Fibroblast of the aortic adventitia (primary cell): Measurements from ENCODE around the gene CHADL. TPM values are rescaled to one million over a fixed set of nuclear protein-coding genes. Genes with fewer than 3 reads are reported as not detected.

ENCODE experiments used
- DNase-seq: peaks from one replicate; pipeline ENCODE4 v3.0.0-alpha.2; 2010; ENCODE audit warnings: low read depth
- H3K4me3 ChIP-seq: 2 replicates; pipeline ENCODE4 v1.5.1; 2011; ENCODE audit warnings: low read depth, mild to moderate bottlenecking, control low read depth, low read length, moderate library complexity
- CTCF ChIP-seq: IDR thresholded peaks from 2 replicates; pipeline ENCODE4 v1.5.1; 2011; ENCODE audit warnings: mild to moderate bottlenecking, low read length, control low read depth, inconsistent platforms; ENCODE audit not compliant: insufficient read depth
- total RNA-seq: library from RNA; depleted of rRNA; stranded (reverse); fragments of >200 nt; gene quantifications from 2 replicates; pipeline ENCODE4 v1.2.3, GENCODE V29; 2012; ENCODE audit warnings: low replicate concordance

CHADL gene
- total RNA-seq, 1 donor, result 0.99 TPM

- DNase-seq, result no peak
- no peak for TF ChIP-seq CTCF
- no peak overlapping the region for H3K4me3 ChIP-seq
Observed at GRCh38 chr22:41206719-41207118, 34.0 kb downstream of the CHADL start.

- DNase-seq, result peak; percentile 91
- TF ChIP-seq CTCF, result no peak
- H3K4me3 ChIP-seq, result peak within 1 kb of the TSS; percentile 100
Observed at GRCh38 chr22:41204992-41205900, 35.5 kb downstream of the CHADL start, which contains the start of gene L3MBTL2. Gene L3MBTL2, plus strand, starts transcription at chr22:41205312. Its CDS starts 51 bp downstream, at chr22:41205363.

GRCh38 chr22:41204066-41204465 is 36.7 kb downstream of the CHADL start:
- DNase-seq, result no peak
- no peak for TF ChIP-seq CTCF
- no peak overlapping the region for H3K4me3 ChIP-seq

- TF ChIP-seq CTCF, result no peak
- DNase-seq, result no peak
- H3K4me3 ChIP-seq, result no peak overlapping the region
Observed at GRCh38 chr22:41203118-41203517, 37.6 kb downstream of the CHADL start.

- H3K4me3 ChIP-seq, result no peak overlapping the region
- no peak for DNase-seq
- TF ChIP-seq CTCF, result no peak
Observed at GRCh38 chr22:41201141-41201540, 39.6 kb downstream of the CHADL start.

GRCh38 chr22:41198027-41198580 is 42.6 kb downstream of the CHADL start:
- no peak for DNase-seq
- H3K4me3 ChIP-seq, result peak overlapping the region; percentile 83
- no peak for TF ChIP-seq CTCF
